GM19468 (cell line): ENCODE results near the gene RPTOR.

Experiments
- ATAC-seq: cut with Tn5 transposase; IDR thresholded peaks from one replicate; pipeline ENCODE4 v1.9.1; 2021; ENCODE audit warnings: mild to moderate bottlenecking, moderate library complexity, moderate number of reproducible peaks; ENCODE audit not compliant: unreplicated experiment; ENCODE audit errors: extremely low read depth

Gene RPTOR

DNA sequence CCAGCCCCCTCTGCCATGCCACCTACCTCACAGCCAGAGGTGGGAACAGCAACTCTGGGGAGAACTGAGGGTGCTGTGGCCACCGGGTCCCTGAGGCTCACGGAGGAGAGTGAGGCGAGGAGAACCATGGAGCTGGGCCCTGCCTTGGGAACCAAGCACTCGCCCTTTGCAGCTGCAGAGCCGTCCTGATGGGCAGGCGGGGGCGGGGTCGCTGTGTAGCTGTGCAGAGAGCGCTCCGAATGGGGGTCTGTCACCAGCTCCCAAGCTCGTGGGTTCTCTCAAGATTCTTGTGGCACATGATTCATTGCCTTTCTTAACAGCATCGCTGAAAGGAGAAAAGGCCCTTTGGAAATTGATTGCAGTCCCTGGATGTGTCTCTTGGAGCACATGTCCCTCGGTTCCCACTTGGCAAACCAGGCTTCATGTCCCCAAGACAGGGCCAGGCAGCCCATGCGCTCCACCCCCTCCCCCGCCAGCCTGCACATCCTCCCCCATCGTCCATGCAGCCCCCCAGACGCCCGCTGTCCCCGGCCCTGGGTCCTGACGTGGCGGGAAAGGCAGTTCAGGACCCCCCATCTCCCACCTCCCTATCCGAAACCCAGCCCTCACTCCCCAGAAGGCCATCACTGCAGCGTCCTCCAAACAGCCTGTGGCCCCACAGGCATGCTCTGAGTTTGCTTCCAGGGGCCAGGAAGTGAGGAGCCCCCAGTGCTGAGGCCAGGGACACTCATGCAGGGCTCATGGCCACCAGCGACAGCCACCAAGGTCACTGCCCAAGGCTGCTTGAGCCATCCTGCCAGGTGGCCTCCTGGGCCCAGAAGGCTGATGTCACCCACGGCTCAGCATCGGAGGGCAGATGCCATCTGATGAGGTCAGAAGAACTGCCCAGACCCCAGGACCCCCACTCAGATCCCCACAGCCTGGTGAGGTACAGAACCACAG lies 426.4 kb downstream of the RPTOR start:
- no peak for ATAC-seq

DNA sequence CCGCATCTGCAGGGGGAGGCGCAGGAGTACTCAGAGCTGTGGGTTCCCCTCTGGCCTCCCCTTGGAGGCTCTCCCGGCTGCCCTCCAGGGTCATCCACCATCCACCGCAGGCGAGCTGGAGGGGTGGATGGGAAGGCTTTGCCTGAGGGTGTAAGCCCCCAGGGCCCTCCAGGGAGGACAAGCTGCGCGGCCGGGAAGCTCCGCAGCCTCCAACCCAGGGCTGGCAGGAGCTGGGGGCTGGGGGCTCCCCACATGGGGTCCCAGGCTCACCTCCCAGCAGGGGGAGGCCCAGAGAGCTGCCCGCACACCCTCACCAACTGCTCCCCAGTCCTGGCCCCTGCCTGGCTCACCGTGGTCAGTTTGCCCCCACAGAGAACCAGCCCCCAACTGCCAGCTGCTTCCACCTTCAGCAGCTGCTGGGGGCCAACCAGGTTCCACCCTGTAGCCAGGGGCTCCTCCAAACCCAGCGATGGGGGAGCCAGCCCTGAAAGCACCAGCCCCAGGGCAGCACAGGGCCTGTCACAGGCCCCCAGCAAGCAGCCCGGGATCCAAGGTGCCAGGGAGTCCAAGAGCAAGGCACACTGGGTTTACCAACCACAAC lies 427.2 kb downstream of the RPTOR start:
- no peak for ATAC-seq

DNA sequence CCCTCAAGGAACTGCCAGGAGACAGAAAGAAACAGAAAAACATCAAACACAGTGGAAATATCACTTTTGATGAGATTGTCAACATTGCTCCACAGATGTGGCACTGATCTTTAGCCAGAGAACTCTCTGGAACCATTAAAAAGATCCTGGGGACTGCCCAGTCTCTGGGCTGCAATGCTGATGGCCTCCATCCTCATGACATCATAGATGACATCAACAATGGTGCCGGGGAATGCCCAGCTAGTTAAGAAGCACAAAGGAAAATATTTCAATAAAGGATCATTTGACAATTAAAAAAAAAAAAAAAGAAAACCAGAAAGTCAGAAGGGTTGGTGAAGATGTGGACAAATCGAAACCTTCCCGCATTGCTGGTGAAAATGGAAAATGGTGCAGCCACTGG lies 432.1 kb downstream of the RPTOR start:
- ATAC-seq, result no peak

DNA sequence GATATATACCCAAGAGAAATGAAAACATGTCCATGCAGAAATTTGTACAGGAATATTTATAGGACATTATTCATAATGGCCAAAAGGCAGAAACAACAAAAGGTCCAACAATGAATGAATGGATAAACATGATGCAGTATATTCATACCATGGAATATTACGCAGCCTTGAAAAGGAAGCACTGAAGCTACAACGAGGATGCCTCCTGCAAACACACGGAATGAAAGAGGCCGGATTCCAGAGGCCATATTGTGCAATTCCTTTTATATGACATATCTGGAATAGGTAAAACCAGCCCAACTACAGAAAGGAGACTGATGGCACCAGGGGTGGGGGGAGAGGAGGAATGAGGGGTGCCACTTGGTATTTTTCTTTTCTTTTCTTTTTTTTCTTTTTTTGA lies 432.5 kb downstream of the RPTOR start:
- no peak for ATAC-seq

DNA sequence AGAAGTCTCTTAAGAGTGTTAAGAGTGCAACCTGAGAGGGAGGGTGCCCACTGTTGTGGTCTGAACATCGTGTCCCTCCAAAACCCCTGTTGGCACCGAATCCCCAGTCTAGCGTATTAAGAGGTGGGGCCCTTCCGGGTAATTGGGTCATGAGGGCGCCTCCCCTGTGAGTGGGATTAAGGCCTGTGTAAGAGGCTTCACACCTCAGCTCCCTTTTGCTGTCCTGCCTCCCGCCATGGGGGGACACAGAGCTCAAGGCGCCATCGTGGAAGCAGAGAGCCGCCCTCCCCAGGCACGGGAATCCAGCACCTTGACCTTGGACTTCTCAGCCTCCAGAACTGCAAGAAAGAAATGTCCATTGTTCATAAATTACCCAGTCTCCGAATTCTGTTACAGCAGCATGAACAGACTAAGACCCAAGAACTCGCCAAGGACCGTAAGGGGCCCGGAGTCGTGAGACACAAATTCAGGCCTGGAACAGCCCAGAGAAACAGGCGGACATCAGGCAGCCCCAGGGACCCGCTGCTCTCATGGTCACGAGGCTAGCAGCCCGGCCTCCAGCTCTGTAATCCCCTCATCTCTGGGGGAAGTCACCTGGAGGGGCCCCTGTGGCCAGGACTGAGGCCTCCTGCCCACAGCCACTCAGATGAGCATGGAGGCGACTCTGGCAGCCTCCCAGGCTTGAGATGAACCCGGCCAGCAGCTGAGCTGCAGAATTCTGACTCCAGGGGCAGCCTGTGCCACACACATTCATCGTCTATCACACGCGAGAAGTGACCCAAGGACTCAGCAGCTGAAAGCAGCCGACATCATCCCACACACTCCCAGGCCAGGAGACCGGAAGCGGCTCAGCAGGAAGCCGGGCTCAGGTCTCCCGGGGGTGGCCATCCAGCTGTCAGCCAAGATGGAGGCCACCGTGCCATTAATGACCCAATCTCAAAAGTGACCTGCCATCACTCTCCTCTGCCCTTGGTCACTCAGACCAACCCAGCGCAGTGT lies 434.2 kb downstream of the RPTOR start:
- no peak for ATAC-seq

DNA sequence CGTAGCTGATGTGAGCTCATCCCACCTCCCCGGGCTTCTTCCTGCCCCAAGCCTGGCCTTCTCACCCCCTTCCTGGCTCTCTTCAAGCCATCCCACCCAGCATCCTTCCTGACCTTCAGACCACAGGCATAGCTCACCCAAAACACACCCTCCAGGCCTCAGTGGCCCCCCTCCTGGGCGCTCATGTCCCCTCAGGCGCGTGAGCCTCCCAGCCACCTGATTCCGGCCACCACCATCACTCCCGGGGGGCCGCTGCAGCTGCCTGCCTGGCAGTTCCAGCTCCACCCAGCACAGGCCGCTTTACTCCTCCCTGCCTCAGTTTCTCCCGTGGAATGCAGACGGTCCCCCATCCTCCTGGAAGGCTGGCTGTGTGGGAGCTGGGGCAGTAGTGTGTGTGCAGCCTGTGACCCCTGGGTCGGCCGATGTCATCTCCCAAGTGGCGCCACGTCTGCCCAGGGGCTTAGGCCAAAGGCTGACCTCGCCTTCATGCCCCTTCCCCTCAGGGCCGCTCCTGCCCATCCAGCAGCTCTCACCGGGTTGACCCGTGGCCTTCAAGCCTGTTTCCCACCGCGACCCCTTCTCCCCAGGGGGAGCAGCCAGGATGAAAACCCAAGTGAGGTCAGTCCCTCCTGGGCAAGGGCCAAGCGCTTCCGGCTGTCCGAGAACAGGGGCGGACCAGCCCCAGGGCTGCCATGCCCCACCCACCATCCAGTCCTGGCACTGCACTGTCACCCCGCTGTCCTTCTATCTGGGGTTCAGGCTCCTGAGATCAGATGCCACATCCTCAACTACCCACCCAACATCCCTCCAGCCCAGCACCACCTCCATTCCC lies 435.1 kb downstream of the RPTOR start:
- no peak for ATAC-seq

DNA sequence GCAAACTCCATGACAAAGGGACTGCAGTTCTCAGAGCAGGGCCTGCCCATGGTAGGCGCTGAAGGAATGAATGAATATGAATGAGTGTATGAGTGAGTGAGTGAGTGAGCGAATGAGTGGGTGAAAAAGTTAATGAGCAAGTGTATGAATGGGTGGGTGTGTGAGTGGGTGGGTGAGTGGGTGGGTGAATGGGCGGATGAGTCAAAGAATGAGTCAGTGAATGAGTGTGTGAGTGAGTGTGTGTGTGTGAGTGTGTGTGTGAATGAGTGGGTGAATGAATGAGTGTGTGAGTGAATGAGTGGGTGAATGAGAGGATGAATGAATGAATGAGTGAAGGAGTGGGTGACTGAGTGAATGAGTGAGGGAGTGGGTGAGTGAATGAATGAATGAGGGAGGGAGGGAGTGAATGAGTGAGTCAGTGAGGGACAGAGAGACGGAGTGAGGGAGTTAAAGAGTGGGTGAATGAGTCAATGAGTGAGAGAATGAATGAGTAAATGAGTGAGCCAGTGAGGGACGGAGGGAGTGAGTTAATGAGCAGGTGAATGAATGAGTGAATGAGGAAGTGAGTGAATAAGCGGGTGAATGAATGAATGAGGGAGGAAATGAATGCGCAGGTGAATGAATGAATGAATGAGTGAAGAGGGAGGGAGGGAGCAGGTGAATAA lies 435.9 kb downstream of the RPTOR start:
- no peak for ATAC-seq

DNA sequence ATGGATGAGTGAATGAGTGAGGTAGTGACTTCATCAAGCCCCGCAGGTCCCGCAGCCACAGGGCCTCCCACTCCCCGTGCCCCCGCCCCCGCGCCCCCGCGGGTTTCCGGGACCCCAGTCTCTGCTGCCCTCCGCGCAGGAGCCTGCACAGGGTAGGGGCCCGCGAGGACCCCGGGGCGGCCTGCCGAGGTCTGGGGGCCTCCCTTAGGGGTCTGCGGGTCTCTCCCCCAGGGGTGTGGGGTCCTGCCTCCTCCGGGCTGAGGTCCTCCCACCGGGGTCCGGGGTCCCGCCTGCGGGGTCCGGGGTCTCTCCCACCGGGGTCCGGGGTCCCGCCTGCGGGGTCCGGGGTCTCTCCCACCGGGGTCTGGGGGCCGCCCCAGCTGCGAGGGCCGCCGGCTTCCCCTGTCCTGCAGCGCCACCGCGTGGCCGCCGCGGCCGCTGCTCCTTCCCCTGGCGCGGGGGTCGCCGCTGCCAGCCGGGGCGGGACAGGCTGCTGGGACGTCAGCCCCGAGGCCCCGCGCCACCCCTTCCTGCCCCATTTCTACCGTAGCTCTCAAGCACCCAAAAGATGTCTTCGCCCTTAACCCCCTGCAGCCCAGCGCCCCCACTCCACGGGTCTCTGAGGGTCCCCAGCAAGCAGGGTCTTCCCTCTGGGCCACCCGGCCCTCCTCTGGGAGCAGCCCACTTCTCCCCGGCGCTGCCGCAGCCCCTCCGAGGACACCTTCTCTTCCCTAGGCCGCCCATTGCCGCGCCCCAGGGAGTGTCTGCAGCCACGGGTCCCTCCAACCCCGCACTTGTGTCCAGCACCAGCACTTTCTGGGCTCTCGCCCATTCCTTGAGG lies 436.6 kb downstream of the RPTOR start:
- ATAC-seq, result no peak

DNA sequence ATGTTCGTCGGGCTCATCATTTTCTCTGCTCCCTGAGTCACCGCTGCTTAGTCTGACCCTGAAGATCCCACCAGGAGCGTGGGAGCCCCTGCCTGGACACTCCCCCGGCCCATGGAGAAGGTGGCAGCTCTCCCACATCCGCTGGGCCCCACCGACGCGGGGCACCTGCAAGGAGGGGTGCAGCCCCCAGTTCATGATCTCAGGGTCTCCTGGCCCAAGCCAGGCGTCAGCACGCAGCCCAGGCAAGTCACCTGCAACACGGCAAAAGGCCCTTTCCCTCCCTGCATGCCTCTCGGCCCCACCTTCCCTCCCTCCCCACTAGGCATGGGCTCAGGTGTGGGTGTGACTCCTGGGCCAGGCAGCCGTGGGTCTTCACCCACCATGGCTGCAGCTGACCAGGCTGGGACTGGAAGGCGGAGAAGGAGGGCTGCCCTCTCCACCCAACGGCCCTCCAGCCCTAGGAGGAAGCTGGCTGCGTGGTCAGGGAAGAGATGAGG lies 437.3 kb downstream of the RPTOR start:
- ATAC-seq, result no peak

DNA sequence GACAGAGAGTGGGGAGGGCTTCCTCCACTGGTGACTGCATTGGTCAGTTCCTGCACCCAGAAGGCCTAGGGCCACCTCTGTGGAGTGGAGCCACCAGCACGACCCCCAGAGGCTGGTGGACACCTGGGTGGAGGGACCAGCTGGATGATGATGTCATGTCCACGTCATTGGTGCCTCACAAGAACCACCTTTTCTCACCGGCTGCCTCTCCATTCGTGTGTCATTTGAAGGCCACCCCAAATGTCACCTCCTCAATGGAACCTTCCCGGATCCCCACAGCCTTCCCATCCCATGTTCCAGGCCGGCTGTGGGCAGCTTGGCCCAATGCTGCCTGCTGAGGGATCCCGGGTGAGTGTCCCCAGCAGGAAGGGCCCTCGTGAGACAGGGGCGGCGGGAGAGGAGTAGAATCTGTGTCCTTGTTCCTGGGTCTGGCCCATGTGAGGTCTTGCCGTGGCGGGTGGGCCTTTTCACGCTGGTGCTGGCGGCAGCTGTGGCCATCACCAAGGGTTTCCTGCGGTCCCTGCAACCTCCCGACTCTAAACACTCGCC lies 437.9 kb downstream of the RPTOR start:
- no peak for ATAC-seq

DNA sequence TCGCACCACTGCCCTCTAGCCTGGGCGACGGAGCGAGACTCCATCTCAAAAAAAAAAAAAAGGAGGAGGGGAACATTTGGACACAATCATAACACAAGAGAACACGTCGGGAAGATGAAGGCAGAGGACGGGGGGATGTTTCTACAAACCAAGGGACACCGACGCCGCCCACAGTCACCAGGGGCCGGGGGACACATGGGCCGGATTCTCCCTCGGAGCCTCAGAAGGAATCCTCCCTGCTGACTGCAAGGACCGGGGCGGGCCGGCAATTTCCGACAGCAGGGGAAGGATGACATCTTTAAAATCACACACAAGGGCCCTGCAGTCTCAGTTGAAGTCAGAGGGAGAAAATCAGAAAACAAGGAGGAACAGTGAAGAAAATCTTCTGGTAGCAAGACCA lies 438.9 kb downstream of the RPTOR start:
- ATAC-seq, result no peak

DNA sequence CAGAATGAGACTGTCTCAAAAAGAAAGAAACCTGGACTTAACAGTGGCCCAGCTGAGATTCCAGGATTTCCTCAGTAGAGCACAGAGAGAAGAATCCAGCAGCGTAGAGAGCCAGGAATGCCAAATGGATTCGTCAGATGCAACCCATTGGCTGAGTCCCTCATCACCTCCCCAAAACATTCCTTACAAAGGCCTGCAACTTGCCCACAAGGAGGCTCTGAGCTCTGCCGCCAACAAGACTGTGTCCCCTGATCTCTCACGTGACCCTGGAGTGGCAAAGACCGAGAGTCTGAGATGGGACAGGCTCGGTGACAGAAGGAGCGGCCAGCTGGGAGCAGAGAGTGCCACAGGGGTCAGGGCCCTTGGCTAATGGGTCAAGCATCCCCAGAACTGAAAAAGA lies 440.1 kb downstream of the RPTOR start:
- ATAC-seq, result no peak

DNA sequence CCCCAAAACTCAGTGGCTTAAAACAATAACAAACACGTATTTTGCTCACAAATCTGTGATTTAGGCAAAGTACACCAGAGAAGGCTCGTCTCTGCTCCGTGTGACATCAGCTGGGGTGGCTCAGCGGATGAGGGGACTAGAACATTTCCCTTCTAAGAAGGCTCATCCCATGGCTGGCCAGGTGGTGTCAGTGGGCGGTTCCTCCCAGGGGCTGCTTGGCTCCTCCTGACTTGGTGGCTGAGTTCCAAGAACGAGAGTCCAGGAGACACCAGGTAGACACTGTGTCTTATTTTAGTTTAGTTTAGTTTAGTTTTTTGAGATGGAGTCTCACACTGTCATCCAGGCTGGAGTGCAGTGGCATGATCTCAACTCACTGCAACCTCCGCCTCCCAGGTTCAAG lies 441.4 kb downstream of the RPTOR start:
- no peak for ATAC-seq

DNA sequence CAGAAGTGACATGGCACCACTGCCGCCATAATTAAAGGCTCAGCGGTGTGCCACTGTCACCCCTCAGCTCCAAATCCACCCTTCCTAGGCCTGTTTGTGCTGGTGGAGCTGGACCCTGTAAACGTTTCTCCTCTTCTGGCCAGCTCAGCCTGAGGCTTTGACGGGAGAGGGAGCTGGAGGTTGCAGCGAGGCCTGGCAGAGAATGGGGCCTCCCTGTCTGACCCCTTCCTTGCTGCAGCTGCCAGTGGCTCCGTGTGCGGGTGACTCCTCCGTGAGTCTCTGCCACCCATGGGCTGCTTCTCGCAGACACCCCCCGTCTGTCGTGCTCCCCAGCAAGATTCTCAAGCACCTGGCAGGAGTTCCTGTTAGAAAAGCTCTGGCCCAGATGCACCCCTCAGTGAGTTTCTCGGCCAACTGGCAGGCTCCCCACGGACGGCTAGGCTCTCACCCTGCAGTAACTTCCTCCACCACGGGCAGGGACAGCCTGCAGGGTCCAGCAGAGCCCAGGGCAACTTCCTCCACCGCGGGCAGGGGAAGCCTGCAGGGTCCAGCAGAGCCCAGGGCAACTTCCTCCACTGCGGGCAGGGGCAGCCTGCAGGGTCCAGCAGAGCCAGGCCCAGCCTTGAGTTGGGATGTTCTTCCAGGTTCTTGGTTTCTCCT lies 442.3 kb downstream of the RPTOR start:
- no peak for ATAC-seq

DNA sequence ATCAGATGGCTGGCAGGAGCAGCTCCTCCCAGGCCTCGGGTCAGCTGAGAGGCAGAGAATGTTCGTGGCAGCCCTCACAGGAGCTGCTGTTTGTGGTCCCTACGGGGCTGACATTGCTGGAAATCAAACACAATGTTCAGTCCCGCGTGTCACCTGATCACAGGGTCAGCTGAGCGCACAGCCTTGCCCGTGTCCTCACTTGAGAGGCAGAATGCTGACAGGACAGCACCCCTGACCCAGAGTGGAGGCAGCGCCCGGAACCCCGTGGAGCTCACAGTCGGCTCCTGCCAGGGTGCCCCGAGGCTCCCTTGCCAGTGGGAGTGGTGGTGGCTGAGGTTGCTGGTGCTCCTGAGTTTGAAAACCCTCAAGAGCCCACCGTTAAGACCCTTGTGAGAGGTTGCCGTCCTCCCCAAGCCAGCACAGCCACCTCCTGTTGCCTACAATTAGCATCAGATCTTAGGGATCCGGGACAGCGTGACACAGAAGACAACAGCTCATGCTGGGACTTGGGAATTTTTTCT lies 443.4 kb downstream of the RPTOR start:
- ATAC-seq, result no peak

DNA sequence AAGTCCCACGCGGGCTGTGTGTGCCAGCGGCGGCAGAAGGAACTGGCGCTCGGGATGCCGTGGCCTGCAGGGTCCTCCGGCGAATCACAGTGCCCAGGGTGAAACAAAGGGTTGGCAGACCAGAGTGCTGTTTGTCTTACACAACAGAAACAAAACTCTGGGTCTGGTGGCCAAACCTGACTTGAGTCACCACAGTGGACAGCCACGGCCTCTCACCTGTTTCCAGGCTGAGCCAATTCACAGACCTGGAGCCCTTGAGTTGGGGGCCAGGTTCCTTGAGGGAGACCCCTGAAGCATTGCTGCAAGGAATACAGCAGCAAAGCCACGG lies 444.9 kb downstream of the RPTOR start:
- no peak for ATAC-seq

DNA sequence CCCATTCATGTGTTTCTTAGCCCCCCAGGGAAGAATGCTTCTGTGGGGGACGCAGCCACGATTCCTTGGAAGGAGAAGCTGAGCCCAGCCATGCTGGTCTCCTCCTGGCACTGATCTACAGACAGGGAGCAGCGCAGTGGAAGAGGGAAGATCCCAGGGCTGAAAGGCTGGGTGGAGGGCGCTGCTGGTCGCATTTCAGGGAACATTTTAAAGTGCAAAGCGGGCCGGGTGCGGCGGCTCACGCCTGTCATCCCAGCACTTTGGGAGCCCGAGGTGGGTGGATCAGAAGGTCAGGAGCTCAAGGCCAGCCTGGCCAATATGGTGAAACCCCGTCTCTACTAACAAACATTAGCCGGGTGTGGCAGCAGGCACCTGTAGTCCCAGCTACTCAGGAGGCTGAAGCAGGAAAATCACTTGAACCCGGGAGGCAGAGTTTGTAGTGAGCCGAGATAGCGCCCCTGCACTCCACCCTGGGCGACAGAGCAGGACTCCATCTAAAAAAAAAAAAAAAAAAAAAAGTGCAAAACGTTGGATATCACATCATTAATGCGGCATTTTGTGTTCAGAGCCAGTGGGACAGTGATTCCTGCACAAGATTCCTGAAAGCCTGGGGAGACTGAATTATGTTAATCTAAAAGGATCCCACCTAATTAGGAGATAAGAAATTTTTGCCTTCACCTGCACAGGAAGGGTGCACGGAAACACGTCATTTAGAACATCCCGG lies 446.4 kb downstream of the RPTOR start:
- ATAC-seq, result no peak
